Measurements from ENCODE around the gene CDCA8. TPM values are rescaled to one million over a fixed set of nuclear protein-coding genes. Genes with fewer than 3 reads are reported as not detected.

CDCA8 gene
- total RNA-seq, 1 donor from 2014 or later, result 5.5 TPM

GRCh38 chr1:37701051-37701450, 8.7 kb downstream of the CDCA8 start:
- H3K4me3 ChIP-seq (ENCODE audit: insufficient read depth, low read depth, low read length), result no peak overlapping the region
- FAIRE-seq, result no peak
- H3K9me3 ChIP-seq (ENCODE audit: insufficient read depth, low read depth, low read length), result no peaks in the 10 kb centered on the region
- Mint-ChIP-seq H3K36me3 (ENCODE audit: low read depth, unreplicated experiment) (no peaks in the 10 kb centered on the region), H3K27me3 (ENCODE audit: low read depth, unreplicated experiment) (no peaks in the 10 kb centered on the region), H3K4me3 (ENCODE audit: unreplicated experiment) (no peak overlapping the region), H3K4me1 (ENCODE audit: low read depth, unreplicated experiment) (peaks cover 10% of the 10 kb centered on the region), H3K27ac (ENCODE audit: unreplicated experiment) (peak overlapping the region; percentile 72), H3K9me3 (ENCODE audit: unreplicated experiment) (no peaks in the 10 kb centered on the region)
- H2AFZ ChIP-seq (ENCODE audit: low read depth, low read length), result no peak overlapping the region
- H3K36me3 ChIP-seq (ENCODE audit: insufficient read depth, low read length), result peaks cover 51% of the 10 kb centered on the region
- H4K20me1 ChIP-seq (ENCODE audit: insufficient read depth, low read length), result peaks cover 4% of the 10 kb centered on the region
- H3K79me2 ChIP-seq (ENCODE audit: insufficient read depth, low read length), result peaks cover 13% of the 10 kb centered on the region
- DNase-seq (ENCODE audit: low read depth), result no peak
- no peak overlapping the region for H3K4me2 ChIP-seq (ENCODE audit: low read length)
- no peaks in the 10 kb centered on the region for H3K27me3 ChIP-seq (ENCODE audit: insufficient read depth, low read length)
- no peak overlapping the region for H3K27ac ChIP-seq (ENCODE audit: low read depth, low read length)
- no peak overlapping the region for H3K9ac ChIP-seq (ENCODE audit: low read length)
- TF ChIP-seq EZH2 (IDR thresholded peaks at IDR 0.05; ENCODE audit: insufficient read depth, low read length) (no peak), CTCF (IDR thresholded peaks at IDR 0.05; ENCODE audit: insufficient read depth, low read depth, low read length) (no peak)
- H3K4me1 ChIP-seq (ENCODE audit: insufficient read depth, low read length), result no peaks in the 10 kb centered on the region

- Histone ChIP-seq H3K9me3 (ENCODE audit: insufficient read depth, low read depth, low read length) (no peaks in the 10 kb centered on the region), H3K4me3 (ENCODE audit: insufficient read depth, low read depth, low read length) (no peak overlapping the region), H3K79me2 (ENCODE audit: insufficient read depth, low read length) (peaks cover under 1% of the 10 kb centered on the region), H3K27me3 (ENCODE audit: insufficient read depth, low read length) (no peaks in the 10 kb centered on the region), H3K9ac (ENCODE audit: low read length) (no peak overlapping the region), H3K27ac (ENCODE audit: low read depth, low read length) (no peak overlapping the region), H2AFZ (ENCODE audit: low read depth, low read length) (no peak overlapping the region), H4K20me1 (ENCODE audit: insufficient read depth, low read length) (peaks cover 4% of the 10 kb centered on the region), H3K4me2 (ENCODE audit: low read length) (no peak overlapping the region), H3K4me1 (ENCODE audit: insufficient read depth, low read length) (no peaks in the 10 kb centered on the region), H3K36me3 (ENCODE audit: insufficient read depth, low read length) (peaks cover 44% of the 10 kb centered on the region)
- TF ChIP-seq CTCF (IDR thresholded peaks at IDR 0.05; ENCODE audit: insufficient read depth, low read depth, low read length), result no peak
- no peak for TF ChIP-seq EZH2 (IDR thresholded peaks at IDR 0.05; ENCODE audit: insufficient read depth, low read length)
- no peaks in the 10 kb centered on the region for H3K9me3 Mint-ChIP-seq (ENCODE audit: unreplicated experiment)
- peaks cover 10% of the 10 kb centered on the region for H3K4me1 Mint-ChIP-seq (ENCODE audit: low read depth, unreplicated experiment)
- H3K27me3 Mint-ChIP-seq (ENCODE audit: low read depth, unreplicated experiment), result no peaks in the 10 kb centered on the region
- H3K36me3 Mint-ChIP-seq (ENCODE audit: low read depth, unreplicated experiment), result no peaks in the 10 kb centered on the region
- DNase-seq (ENCODE audit: low read depth) (no peak), FAIRE-seq (no peak)
- H3K27ac Mint-ChIP-seq (ENCODE audit: unreplicated experiment), result no peak overlapping the region
- no peak overlapping the region for H3K4me3 Mint-ChIP-seq (ENCODE audit: unreplicated experiment)
Measured at GRCh38 chr1:37703061-37703460, 10.7 kb downstream of the CDCA8 start.

- FAIRE-seq, result no peak
- Histone ChIP-seq H3K27me3 (ENCODE audit: insufficient read depth, low read length) (no peaks in the 10 kb centered on the region), H3K4me1 (ENCODE audit: insufficient read depth, low read length) (no peaks in the 10 kb centered on the region), H3K36me3 (ENCODE audit: insufficient read depth, low read length) (peaks cover 47% of the 10 kb centered on the region), H3K4me3 (ENCODE audit: insufficient read depth, low read depth, low read length) (no peak overlapping the region), H3K27ac (ENCODE audit: low read depth, low read length) (no peak overlapping the region), H3K79me2 (ENCODE audit: insufficient read depth, low read length) (no peaks in the 10 kb centered on the region), H3K4me2 (ENCODE audit: low read length) (no peak overlapping the region), H3K9me3 (ENCODE audit: insufficient read depth, low read depth, low read length) (no peaks in the 10 kb centered on the region), H3K9ac (ENCODE audit: low read length) (no peak overlapping the region), H2AFZ (ENCODE audit: low read depth, low read length) (no peak overlapping the region), H4K20me1 (ENCODE audit: insufficient read depth, low read length) (peaks cover 4% of the 10 kb centered on the region)
- H3K27me3 Mint-ChIP-seq (ENCODE audit: low read depth, unreplicated experiment), result no peaks in the 10 kb centered on the region
- TF ChIP-seq CTCF (IDR thresholded peaks at IDR 0.05; ENCODE audit: insufficient read depth, low read depth, low read length), result no peak
- no peak for TF ChIP-seq EZH2 (IDR thresholded peaks at IDR 0.05; ENCODE audit: insufficient read depth, low read length)
- peak overlapping the region; percentile 53 for H3K27ac Mint-ChIP-seq (ENCODE audit: unreplicated experiment)
- DNase-seq (ENCODE audit: low read depth), result no peak
- H3K9me3 Mint-ChIP-seq (ENCODE audit: unreplicated experiment), result no peaks in the 10 kb centered on the region
- H3K4me3 Mint-ChIP-seq (ENCODE audit: unreplicated experiment), result no peak overlapping the region
- peaks cover 5% of the 10 kb centered on the region for H3K36me3 Mint-ChIP-seq (ENCODE audit: low read depth, unreplicated experiment)
- peaks cover 10% of the 10 kb centered on the region for H3K4me1 Mint-ChIP-seq (ENCODE audit: low read depth, unreplicated experiment)
Measured at GRCh38 chr1:37704966-37705365, 12.7 kb downstream of the CDCA8 start.

Measured in astrocyte (in vitro differentiated cells and primary cell).